Kasumi-1 (cell line): ENCODE results near the gene IWS1.
"Not testable (repeated sequence)": the region's sequence is repeated elsewhere in the genome, so short reads cannot be mapped to it uniquely, and the experiment has no call there.

Source experiments
- DNase-seq, 2 experiments: peaks; one replicate each; lab custom pipeline; 2025; lab: John Stamatoyannopoulos, UW

The IWS1 gene

GRCh38 chr2:127526132-127527000 lies at the start of gene IWS1:
IWS1 (minus strand) TSS chr2:127526489; CDS start chr2:127526208, 281 bp downstream.
- DNase-seq = peak; percentile 97 to 98

DNA sequence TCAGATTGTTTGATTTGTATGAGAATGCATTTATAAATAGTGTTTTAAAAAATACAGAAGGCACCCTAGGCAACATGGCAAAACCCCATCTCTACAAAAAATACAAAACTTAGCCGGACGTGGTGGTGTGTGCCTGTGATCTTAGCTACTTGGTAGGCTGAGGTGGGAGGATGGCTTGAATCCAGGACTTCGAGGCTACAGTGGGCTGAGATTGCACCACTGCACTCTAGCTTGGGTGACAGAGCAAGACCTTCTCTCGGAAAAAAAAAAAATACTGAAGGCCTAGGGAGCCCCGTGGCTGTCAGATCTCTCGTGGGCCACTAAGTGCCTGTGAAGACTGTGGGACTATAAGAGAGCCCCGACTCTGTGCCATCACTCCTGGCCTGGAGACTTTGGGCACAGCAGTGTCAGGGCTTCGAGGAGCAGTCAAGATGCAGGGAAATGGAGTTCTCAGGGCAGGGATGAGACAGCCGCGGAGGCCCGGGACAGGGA lies 49.7 kb upstream of the IWS1 start:
- no peak for DNase-seq

DNA sequence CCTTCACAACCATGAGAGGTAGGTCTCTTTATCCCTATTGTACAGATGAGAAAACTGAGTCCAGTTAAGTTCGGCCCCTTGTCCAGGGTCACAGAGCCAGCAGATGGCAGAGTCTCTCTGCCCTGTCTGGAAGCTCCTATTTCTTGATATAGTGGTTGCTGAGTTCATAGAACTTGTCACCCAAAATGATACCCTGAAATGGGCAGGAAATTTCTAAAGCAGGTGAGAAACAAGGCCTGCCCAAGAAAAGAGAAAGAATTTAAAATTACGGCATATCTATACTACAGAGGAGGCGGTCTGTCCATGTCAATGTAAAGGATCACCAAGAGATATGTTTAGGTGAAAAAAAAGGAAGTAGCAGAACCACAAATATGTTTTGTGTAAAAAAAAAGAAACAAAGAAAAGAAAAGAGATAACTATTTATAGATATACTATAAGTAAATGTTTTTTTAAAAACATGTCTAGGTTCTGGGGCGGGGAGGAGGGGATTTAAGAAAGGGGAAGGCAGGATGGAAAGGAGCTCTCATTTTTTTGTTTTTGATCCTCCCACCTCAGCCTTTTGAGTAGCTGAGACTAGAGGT lies 49.0 kb upstream of the IWS1 start:
- peak; percentile 47 to 56 for DNase-seq

DNA sequence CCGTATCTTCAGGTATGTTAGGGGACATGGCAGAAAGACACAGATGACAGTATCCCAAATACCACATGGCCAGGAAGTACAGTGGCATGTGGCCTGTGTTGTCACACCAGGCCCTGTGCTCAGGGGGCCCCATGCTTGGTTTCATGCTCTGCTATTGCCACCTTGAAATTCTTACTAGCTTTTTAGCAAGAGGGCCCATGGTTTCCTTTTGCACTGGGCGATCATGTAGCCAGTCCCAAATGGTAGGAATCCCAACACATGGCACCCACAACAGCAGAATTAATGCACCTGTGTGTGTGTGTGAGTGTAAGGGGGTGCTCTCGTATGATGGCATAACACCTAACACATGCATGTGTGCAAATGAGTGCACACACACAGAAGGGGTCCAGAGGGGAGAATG lies 48.4 kb upstream of the IWS1 start:
- DNase-seq = no peak

DNA sequence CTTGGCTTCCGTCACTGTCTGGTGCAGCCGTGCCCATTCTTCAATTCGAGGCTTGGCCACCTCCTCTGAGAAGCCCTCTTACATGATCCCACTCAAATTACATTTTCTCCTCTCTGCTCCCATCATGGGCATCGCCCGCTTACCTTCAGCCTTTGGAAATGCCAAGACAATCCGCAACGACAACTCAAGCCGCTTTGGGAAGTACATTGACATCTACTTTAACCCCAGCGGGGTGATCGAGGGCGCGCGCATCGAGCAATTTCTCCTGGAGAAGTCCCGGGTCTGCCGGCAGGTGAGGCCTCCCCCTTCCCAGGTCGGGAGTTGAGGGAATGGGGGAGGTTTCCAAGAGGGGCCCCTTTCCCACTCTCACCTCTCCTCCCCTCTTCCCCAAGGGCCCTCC lies 47.5 kb upstream of the IWS1 start:
- DNase-seq = no peak

DNA sequence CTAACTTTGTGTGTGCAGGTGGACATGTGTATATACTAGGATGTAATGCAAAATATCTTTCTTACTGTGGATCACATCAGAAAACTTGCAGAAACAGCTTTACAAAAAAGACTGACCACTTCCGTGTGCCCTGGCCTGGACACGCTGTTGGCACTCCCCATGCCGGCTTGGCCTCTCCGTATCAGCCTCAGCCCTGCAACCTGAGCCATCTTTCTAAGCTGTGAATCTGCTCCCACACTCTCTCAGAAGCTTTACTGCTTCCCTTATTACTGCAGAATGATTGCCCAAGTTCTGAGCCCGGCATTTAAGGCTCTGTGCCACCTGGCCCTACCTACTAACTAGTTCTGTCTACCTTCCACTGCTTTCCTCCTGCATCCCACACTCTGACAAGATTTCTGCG lies 47.0 kb upstream of the IWS1 start:
- no peak for DNase-seq

GRCh38 chr2:127572841-127573240 lies 46.6 kb upstream of the IWS1 start:
- no peak for DNase-seq

DNA sequence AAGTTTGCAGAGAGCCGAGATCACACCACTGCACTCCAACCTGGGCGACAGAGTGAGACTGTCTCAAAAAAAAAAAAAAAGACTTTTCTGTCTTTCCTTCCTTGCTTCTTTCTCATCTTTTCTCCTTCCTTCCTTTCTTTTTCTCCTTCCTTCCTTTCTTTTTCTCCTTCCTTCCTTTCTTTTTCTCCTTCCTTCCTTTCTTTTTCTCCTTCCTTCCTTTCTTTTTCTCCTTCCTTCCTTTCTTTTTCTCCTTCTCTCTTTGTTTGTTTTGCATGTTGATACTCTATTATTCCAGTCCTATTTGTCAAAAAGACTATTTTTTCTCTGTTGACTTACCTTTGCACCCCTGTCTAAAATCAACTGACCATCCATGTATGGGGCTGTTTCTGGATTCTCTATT lies 46.1 kb upstream of the IWS1 start:
- not testable (repeated sequence) for DNase-seq

- DNase-seq = no peak
These were observed 44.3 kb upstream of the IWS1 start for GRCh38 chr2:127570282-127571250.

- DNase-seq = no peak
These were observed 43.4 kb upstream of the IWS1 start for GRCh38 chr2:127569666-127570065.

DNA sequence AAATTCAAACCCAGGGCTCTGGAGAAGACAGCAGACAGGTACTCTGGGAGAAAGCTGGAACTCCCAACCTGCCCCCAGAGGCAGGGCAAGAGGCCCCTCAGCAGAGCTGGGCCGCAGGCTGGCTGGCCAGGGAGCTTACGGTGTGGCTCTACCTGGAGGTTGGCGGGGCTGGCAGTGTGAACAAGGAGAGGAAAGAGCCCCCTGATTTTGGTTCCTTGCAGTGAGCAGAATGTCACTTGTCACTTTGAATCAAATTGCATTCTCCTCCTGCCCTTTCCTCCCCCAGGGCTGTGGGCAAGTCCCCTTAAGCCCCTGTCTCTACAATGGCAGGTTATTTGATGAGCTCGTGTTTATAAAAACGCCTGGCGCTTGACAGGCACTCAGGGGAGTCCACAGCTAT lies 41.8 kb upstream of the IWS1 start:
- no peak for DNase-seq

GRCh38 chr2:127567351-127567854 lies 41.1 kb upstream of the IWS1 start:
- no peak for DNase-seq

DNA sequence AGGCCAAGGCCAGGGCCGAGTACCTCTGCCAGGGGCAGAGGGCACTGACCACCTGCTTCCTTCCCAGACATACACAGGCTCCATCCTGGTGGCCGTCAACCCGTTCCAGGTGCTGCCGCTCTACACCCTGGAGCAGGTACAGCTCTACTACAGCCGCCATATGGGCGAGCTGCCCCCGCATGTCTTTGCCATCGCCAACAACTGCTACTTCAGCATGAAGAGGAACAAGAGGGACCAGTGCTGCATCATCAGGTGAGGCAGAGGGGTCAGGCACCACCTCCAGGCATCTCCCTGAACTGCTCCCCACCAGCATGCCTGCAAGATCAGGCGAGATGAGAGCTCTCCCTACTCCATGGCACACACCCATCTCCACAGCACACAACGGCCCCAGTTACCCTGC lies 40.3 kb upstream of the IWS1 start:
- no peak for DNase-seq

DNA sequence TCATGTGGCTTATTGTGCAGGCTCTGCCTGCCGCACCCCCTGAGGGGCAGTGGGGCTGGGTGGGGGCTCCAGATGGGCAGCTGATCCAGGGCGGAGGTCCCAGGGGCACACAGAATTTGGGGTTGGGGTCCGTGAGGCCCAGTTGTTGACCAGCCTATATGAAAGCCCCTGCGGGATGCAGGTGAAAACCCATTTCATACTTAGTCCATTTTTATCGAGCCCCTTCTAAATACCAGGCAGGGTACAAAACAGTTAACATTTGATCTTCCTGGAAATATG lies 39.8 kb upstream of the IWS1 start:
- DNase-seq = no peak

GRCh38 chr2:127565261-127566138 lies 39.2 kb upstream of the IWS1 start:
- DNase-seq = no peak

- DNase-seq = no peak
These were observed 38.4 kb upstream of the IWS1 start for GRCh38 chr2:127564429-127565260.

DNA sequence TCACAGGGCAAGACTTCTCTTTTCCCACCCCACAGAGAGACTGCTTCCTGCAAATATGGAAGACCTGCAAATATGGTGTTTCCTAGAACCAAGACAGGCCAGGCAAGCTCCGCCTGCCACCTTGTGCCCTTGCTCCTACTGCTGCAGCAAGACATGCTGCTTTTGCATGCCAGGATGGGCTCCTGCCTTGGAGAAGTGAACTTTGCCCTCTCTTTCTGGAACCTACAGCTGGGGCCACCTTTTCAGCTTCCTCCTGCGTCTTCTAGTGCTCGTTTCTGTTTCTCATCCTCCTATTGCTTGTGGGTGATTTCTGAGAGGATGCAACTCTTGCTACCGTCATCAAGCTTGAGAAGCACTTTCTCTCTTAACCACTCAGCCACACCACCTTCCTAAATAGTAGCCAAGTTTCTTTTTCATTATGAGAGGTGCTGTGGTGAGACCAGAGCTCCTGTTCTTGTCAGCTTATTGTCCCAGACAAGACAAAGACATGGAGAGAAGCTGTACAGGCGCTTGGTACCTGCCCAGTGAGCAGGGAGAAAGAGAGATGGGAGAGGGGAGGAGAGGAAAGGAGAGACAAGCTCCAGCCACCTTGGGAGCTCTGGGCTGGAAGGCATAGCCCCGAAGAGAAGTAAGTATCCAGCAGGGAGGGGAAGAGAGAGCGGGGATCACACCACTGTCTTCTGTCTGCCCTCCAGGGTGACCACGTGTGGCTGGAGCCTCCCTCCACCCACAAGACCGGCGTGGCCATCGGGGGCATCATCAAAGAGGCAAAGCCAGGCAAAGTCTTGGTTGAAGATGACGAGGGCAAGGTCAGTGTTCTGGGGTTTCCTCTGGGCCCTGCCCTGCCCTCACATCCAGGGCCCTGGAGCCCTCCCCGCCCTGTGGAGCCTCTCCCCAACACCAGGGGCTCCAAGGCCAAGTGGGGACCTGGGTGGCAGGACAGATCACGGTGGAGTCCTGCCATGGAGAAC lies 37.5 kb upstream of the IWS1 start:
- DNase-seq = no peak

- no peak for DNase-seq
These were observed 36.6 kb upstream of the IWS1 start for GRCh38 chr2:127562936-127563335.

- DNase-seq = no peak
These were observed 35.1 kb upstream of the IWS1 start for GRCh38 chr2:127561371-127561770.
